K562 (cell line): Measurements from ENCODE around the gene PRF1. TPM values are rescaled to one million over a fixed set of nuclear protein-coding genes. Genes with fewer than 3 reads are reported as not detected.
A peak's percentile ranks its signal among the peaks of the same experiment; 100 is the strongest.

Experiments used
- ARID3A ChIP-seq: IDR thresholded peaks from 2 replicates; pipeline ENCODE4 v1.6.1; 2012; ENCODE audit warnings: low read depth, low read length, improper control_type of control experiment, borderline replicate concordance
- ATF4 ChIP-seq: fragments of 450-650 bp; formaldehyde crosslinking; IDR thresholded peaks from 2 replicates; pipeline ENCODE4 v1.4.0; 2022; ENCODE audit warnings: mild to moderate bottlenecking, moderate library complexity
- FOXK2 ChIP-seq, 2 experiments: fragments of 450-650 bp; IDR thresholded peaks in 1 of 2; conservative IDR thresholded peaks in 1 of 2; 2 replicates each; pipeline ENCODE4 v1.6.1; 2016; ENCODE audit warnings: low read depth in 2 of 2, mild to moderate bottlenecking in 1 of 2
- MAX ChIP-seq: sonication (generic); formaldehyde crosslinking; IDR thresholded peaks from 2 replicates; pipeline ENCODE4 v1.9.0; 2022; ENCODE audit warnings: mild to moderate bottlenecking, missing genetic modification reagents
- MEIS2 ChIP-seq: fragments of 450-650 bp; IDR thresholded peaks from 2 replicates; pipeline ENCODE4 v1.6.1; 2014; ENCODE audit warnings: mild to moderate bottlenecking; ENCODE audit not compliant: partially characterized antibody
- NR1H2 ChIP-seq: sonication (generic); formaldehyde crosslinking; IDR thresholded peaks from 2 replicates; pipeline ENCODE4 v1.4.0; 2020; ENCODE audit warnings: mild to moderate bottlenecking, missing genetic modification reagents
- RBM25 ChIP-seq: fragments of 200-400 bp; formaldehyde crosslinking; IDR thresholded peaks from 2 replicates; pipeline ENCODE4 v1.6.1; 2018; ENCODE audit warnings: low read length, low read depth, moderate library complexity; ENCODE audit not compliant: severe bottlenecking
- SMARCE1 ChIP-seq: fragments of 450-650 bp; IDR thresholded peaks from 2 replicates; pipeline ENCODE4 v1.7.1; 2016; ENCODE audit warnings: mild to moderate bottlenecking
- SMC3 ChIP-seq: conservative IDR thresholded peaks from 2 replicates; pipeline ENCODE4 v1.6.1; 2011; ENCODE audit warnings: low read depth, low read length, improper control_type of control experiment; ENCODE audit not compliant: insufficient read depth
- SNAPC5 ChIP-seq: fragments of 250-450 bp; sonication (Bioruptor Pico); IDR thresholded peaks from 2 replicates; pipeline ENCODE4 v1.8.0; 2021; ENCODE audit warnings: moderate library complexity, mild to moderate bottlenecking, inconsistent platforms
- THAP7 ChIP-seq: fragments of 250-450 bp; sonication (Bioruptor Pico); IDR thresholded peaks from 2 replicates; pipeline ENCODE4 v1.5.0; 2021
- VEZF1 ChIP-seq: fragments of 200-800 bp; sonication (Bioruptor generic); IDR thresholded peaks from 2 replicates; pipeline ENCODE4 v1.6.1; 2017; ENCODE audit warnings: missing genetic modification characterization, missing compliant biosample characterization
- ZBTB17 ChIP-seq: fragments of 450-650 bp; formaldehyde crosslinking; IDR thresholded peaks from 2 replicates; pipeline ENCODE4 v1.4.0; 2020; ENCODE audit warnings: mild to moderate bottlenecking
- ZFPM2 ChIP-seq: fragments of 250-450 bp; sonication (Bioruptor Pico); IDR thresholded peaks from 2 replicates; pipeline ENCODE4 v1.5.1; 2022; ENCODE audit warnings: mild to moderate bottlenecking
- ZFX ChIP-seq: sonication (generic); formaldehyde crosslinking; IDR thresholded peaks from 2 replicates; pipeline ENCODE4 v1.8.0; 2022; ENCODE audit warnings: mild to moderate bottlenecking, missing genetic modification reagents, moderate library complexity
- ZNF253 ChIP-seq: fragments of 250-450 bp; sonication (Bioruptor Pico); conservative IDR thresholded peaks from 2 replicates; pipeline ENCODE4 v1.6.1; 2021; ENCODE audit warnings: mild to moderate bottlenecking
- ZNF507 ChIP-seq: conservative IDR thresholded peaks from 2 replicates; pipeline ENCODE4 v1.6.1; 2017; ENCODE audit warnings: missing genetic modification characterization, missing compliant biosample characterization
- ZNF668 ChIP-seq: fragments of 250-450 bp; sonication (Bioruptor Pico); IDR thresholded peaks from 2 replicates; pipeline ENCODE4 v1.8.0; 2022; ENCODE audit warnings: mild to moderate bottlenecking, inconsistent platforms
- ZNF740 ChIP-seq, 3 experiments: fragments of 200-800 bp in 1 of 3; sonication (Bioruptor generic) in 1 of 3; sonication (generic) in 1 of 3; formaldehyde crosslinking in 1 of 3; IDR thresholded peaks; 2 replicates each; pipeline versions ENCODE4 v1.6.1 to v1.8.0; 2016 to 2022; ENCODE audit warnings: mild to moderate bottlenecking in 2 of 3, missing compliant biosample characterization in 2 of 3, missing genetic modification characterization in 2 of 3, missing genetic modification reagents in 1 of 3
- polyA plus RNA-seq, 8 experiments: library from polyadenylated mRNA; depleted of rRNA in 4 of 8; stranded (reverse) in 5 of 8; unstranded in 3 of 8; fragments of >200 nt; fragmentation: Nextera tagmentation in 2 of 8; fragmentation: Illumina TruSeq in 1 of 8; extraction: Ambion mirVana in 2 of 8; extraction: Trizol in 1 of 8; gene quantifications; 2 replicates each; pipeline versions ENCODE4 v1.2.1 to v1.2.3, GENCODE V29; 2011 to 2014; ENCODE audit warnings: inconsistent platforms in 1 of 8, missing spikeins in 1 of 8
- total RNA-seq, 7 experiments: library from RNA; depleted of rRNA in 6 of 7; stranded (reverse); fragments of >200 nt in 6 of 7; fragmentation: Illumina TruSeq in 2 of 7; extraction: Trizol in 2 of 7; gene quantifications; 2 replicates each; pipeline versions ENCODE4 v1.2.1 to v1.2.3, GENCODE V29; 2011 to 2021; ENCODE audit warnings: low replicate concordance in 1 of 7

Gene PRF1
- total and polyA plus RNA-seq, 9 of the 15 experiments (the other 6 are each of a cell fraction or from before 2014, with no cell fraction given), result 3.8 to 8.6 (median 6.3) TPM

GRCh38 chr10:70590655-70591416 is 11.7 kb downstream of the PRF1 start (continued):
- no peak for TF ChIP-seq ARID3A
- TF ChIP-seq NR1H2, result no peak
- no peak for TF ChIP-seq SMC3
- TF ChIP-seq ZNF253, result peak; percentile 77; the same call in 1 of the 2 replicates
- peak; percentile 49 for TF ChIP-seq VEZF1 (CRISPR knock-in tag)
- no peak for TF ChIP-seq SMARCE1
- no peak for TF ChIP-seq ZNF740 (CRISPR knock-in tag; IDR thresholded peaks at IDR 0.05)
- TF ChIP-seq ZNF740 (tag; IDR thresholded peaks at IDR 0.05), result peak in 1 of 2 experiments; percentile 97; a peak in 2 of 4 replicates
- no peak for TF ChIP-seq FOXK2 (conservative IDR thresholded peaks at IDR 0.05 in 1 of 2, IDR thresholded peaks at IDR 0.05 in 1 of 2; ENCODE audit: low read depth in 2 of 2)
- TF ChIP-seq MAX (CRISPR knock-in tag), result no peak
- TF ChIP-seq ZFPM2, result peak; percentile 94
- no peak for TF ChIP-seq THAP7
- peak; percentile 96 for TF ChIP-seq ZBTB17 (CRISPR knock-in tag)
- peak; percentile 58 for TF ChIP-seq ZNF507 (tag)
- TF ChIP-seq ZNF668 (CRISPR knock-in tag), result peak; percentile 92
- TF ChIP-seq RBM25, result no peak
- no peak for TF ChIP-seq ZFX
- TF ChIP-seq ATF4 (CRISPR knock-in tag), result peak; percentile 95
- TF ChIP-seq MEIS2, result peak; percentile 21
- peak; percentile 74 for TF ChIP-seq SNAPC5 (CRISPR knock-in tag)
